PC-3 (cell line): ENCODE results near the gene ANKDD1A.

Experiments used
- EZH2 ChIP-seq: fragments of 300-600 bp; sonication (generic); IDR thresholded peaks from one replicate; pipeline ENCODE4 v1.6.1; 2017; ENCODE audit warnings: antibody characterized with exemption, mild to moderate bottlenecking, low read length; ENCODE audit not compliant: unreplicated experiment
- TF ChIP-seq, protein P1 (sequence below): fragments of 300-600 bp; sonication (generic); conservative IDR thresholded peaks from 2 replicates; pipeline ENCODE4 v1.5.1; 2017; ENCODE audit warnings: antibody characterized with exemption, low read depth, mild to moderate bottlenecking, low read length

- TF ChIP-seq, protein P1, sequence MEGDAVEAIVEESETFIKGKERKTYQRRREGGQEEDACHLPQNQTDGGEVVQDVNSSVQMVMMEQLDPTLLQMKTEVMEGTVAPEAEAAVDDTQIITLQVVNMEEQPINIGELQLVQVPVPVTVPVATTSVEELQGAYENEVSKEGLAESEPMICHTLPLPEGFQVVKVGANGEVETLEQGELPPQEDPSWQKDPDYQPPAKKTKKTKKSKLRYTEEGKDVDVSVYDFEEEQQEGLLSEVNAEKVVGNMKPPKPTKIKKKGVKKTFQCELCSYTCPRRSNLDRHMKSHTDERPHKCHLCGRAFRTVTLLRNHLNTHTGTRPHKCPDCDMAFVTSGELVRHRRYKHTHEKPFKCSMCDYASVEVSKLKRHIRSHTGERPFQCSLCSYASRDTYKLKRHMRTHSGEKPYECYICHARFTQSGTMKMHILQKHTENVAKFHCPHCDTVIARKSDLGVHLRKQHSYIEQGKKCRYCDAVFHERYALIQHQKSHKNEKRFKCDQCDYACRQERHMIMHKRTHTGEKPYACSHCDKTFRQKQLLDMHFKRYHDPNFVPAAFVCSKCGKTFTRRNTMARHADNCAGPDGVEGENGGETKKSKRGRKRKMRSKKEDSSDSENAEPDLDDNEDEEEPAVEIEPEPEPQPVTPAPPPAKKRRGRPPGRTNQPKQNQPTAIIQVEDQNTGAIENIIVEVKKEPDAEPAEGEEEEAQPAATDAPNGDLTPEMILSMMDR: no peak
- TF ChIP-seq EZH2: no peak
Observed at GRCh38 chr15:64891561-64891960, 20.1 kb upstream of the ANKDD1A start.
